ENCODE measurements around the gene FSTL4. TPM values are rescaled to one million over a fixed set of nuclear protein-coding genes. Genes with fewer than 3 reads are reported as not detected.

The FSTL4 gene
- total RNA-seq, 4 donors from 2014 or later = 0.18 to 0.27 (median 0.20) TPM; not detected in 1

- ATAC-seq = no peak
- in situ Hi-C loops (cut with MboI; ENCODE audit: low sequenced_read_pairs in 4 of 4) (no loop called here), intact Hi-C loops (cut with DNase I; ENCODE audit: low total_unique reads) (no loop called here)
- H3K9me3 ChIP-seq = no peaks in the 10 kb centered on the region
- H3K36me3 ChIP-seq = no peaks in the 10 kb centered on the region
- no peaks in the 10 kb centered on the region for H3K27me3 ChIP-seq
- H3K27ac ChIP-seq = no peak overlapping the region
- no peaks in the 10 kb centered on the region for H3K4me1 ChIP-seq
- no peak for DNase-seq
- TF ChIP-seq CTCF (IDR thresholded peaks at IDR 0.05 in 4 of 5, conservative IDR thresholded peaks at IDR 0.05 in 1 of 5) (no peak), POLR2A (IDR thresholded peaks at IDR 0.05) (no peak)
- H3K4me3 ChIP-seq = no peak overlapping the region
These were observed 101.6 kb downstream of the FSTL4 start for GRCh38 chr5:133510634-133511262.

GRCh38 chr5:133509742-133510079, 102.6 kb downstream of the FSTL4 start:
- H3K36me3 ChIP-seq = no peaks in the 10 kb centered on the region
- in situ Hi-C loops (cut with MboI; ENCODE audit: low sequenced_read_pairs in 4 of 4) = no loop called here
- no peaks in the 10 kb centered on the region for H3K27me3 ChIP-seq

GRCh38 chr5:133508845-133509741, 103.2 kb downstream of the FSTL4 start:
- Histone ChIP-seq H3K4me1 (no peaks in the 10 kb centered on the region), H3K36me3 (no peaks in the 10 kb centered on the region), H3K27me3 (no peaks in the 10 kb centered on the region), H3K9me3 (no peaks in the 10 kb centered on the region), H3K4me3 (no peak overlapping the region), H3K27ac (no peak overlapping the region)
- in situ Hi-C loops (cut with MboI; ENCODE audit: low sequenced_read_pairs in 4 of 4) (no loop called here), intact Hi-C loops (cut with DNase I; ENCODE audit: low total_unique reads) (no loop called here)
- no peak for ATAC-seq
- no peak for DNase-seq
- TF ChIP-seq POLR2A (IDR thresholded peaks at IDR 0.05) (no peak), CTCF (IDR thresholded peaks at IDR 0.05 in 4 of 5, conservative IDR thresholded peaks at IDR 0.05 in 1 of 5) (no peak)

More at GRCh38 chr5:133509742-133510079, 102.6 kb downstream of the FSTL4 start:
- no peak overlapping the region for H3K4me3 ChIP-seq
- H3K27ac ChIP-seq = no peak overlapping the region
- intact Hi-C loops (cut with DNase I; ENCODE audit: low total_unique reads) = no loop called here
- H3K9me3 ChIP-seq = no peaks in the 10 kb centered on the region
- TF ChIP-seq POLR2A (IDR thresholded peaks at IDR 0.05) (no peak), CTCF (IDR thresholded peaks at IDR 0.05 in 4 of 5, conservative IDR thresholded peaks at IDR 0.05 in 1 of 5) (no peak)
- DNase-seq (no peak), ATAC-seq (no peak)
- H3K4me1 ChIP-seq = no peaks in the 10 kb centered on the region

GRCh38 chr5:133508331-133508730, 104.0 kb downstream of the FSTL4 start:
- in situ Hi-C loops (cut with MboI; ENCODE audit: low sequenced_read_pairs in 4 of 4) (no loop called here), intact Hi-C loops (cut with DNase I; ENCODE audit: low total_unique reads) (no loop called here)
- Histone ChIP-seq H3K4me1 (no peaks in the 10 kb centered on the region), H3K27me3 (no peaks in the 10 kb centered on the region), H3K36me3 (no peaks in the 10 kb centered on the region), H3K9me3 (no peaks in the 10 kb centered on the region), H3K4me3 (no peak overlapping the region), H3K27ac (no peak overlapping the region)
- TF ChIP-seq POLR2A (IDR thresholded peaks at IDR 0.05) (no peak), CTCF (IDR thresholded peaks at IDR 0.05 in 4 of 5, conservative IDR thresholded peaks at IDR 0.05 in 1 of 5) (no peak)
- DNase-seq (no peak), ATAC-seq (no peak)

Measured in gastrocnemius medialis (tissue), 4 donors.